Neural cell (in vitro differentiated cells): Measurements from ENCODE around the gene LMO4. TPM values are rescaled to one million over a fixed set of nuclear protein-coding genes. Genes with fewer than 3 reads are reported as not detected.
A peak's percentile ranks its signal among the peaks of the same experiment; 100 is the strongest.

ENCODE experiments used
- H2AFZ ChIP-seq: fragments of 200-600, 300-800 bp; sonication (generic), shearing (Covaris generic); 2 replicates; pipeline ENCODE4 v1.6.0; 2014; ENCODE audit warnings: low read depth, mild to moderate bottlenecking, antibody characterized with exemption, low read length, moderate library complexity
- H3F3A ChIP-seq: fragments of 200-600 bp; shearing (Covaris generic); 2 replicates; pipeline ENCODE4 v1.6.1; 2016; ENCODE audit warnings: mild to moderate bottlenecking, moderate library complexity, mixed read lengths, antibody characterized with exemption, low read length; ENCODE audit not compliant: insufficient read depth, poor library complexity, severe bottlenecking
- H3K27ac ChIP-seq: fragments of 200-600, 300-800 bp; sonication (generic), shearing (Covaris generic); 2 replicates; pipeline ENCODE4 v1.5.1; 2014; ENCODE audit warnings: mild to moderate bottlenecking, low read length, moderate library complexity
- H3K27me3 ChIP-seq: fragments of 300-800, 200-600 bp; sonication (generic), shearing (Covaris generic); 2 replicates; pipeline ENCODE4 v1.6.0; 2014; ENCODE audit warnings: mild to moderate bottlenecking, low read depth, low read length, moderate library complexity; ENCODE audit not compliant: insufficient read depth
- H3K36me3 ChIP-seq: fragments of 300-800, 200-600 bp; sonication (generic), shearing (Covaris generic); 2 replicates; pipeline ENCODE4 v1.5.1; 2014; ENCODE audit warnings: mild to moderate bottlenecking, antibody characterized with exemption, low read length, moderate library complexity; ENCODE audit not compliant: insufficient read depth
- H3K4me2 ChIP-seq: fragments of 300-800, 200-600 bp; sonication (generic), shearing (Covaris generic); 2 replicates; pipeline ENCODE4 v1.6.0; 2014; ENCODE audit warnings: mild to moderate bottlenecking, low read length
- H3K4me3 ChIP-seq: fragments of 300-800, 200-600 bp; sonication (generic), shearing (Covaris generic); 2 replicates; pipeline ENCODE4 v1.5.1; 2014; ENCODE audit warnings: mild to moderate bottlenecking, low read length, moderate library complexity
- H3K79me2 ChIP-seq: fragments of 200-600 bp; shearing (Covaris generic); replicated peaks from 2 replicates; pipeline ENCODE4 v1.6.0; 2014; ENCODE audit warnings: mild to moderate bottlenecking, low read length, moderate library complexity; ENCODE audit not compliant: insufficient read depth
- H3K9ac ChIP-seq: fragments of 300-800, 200-600 bp; sonication (generic), shearing (Covaris generic); 2 replicates; pipeline ENCODE4 v1.6.1; 2016; ENCODE audit warnings: mild to moderate bottlenecking, low read length, mixed read lengths
- H3K9me2 ChIP-seq: fragments of 200-600 bp; shearing (Covaris generic); 2 replicates; pipeline ENCODE4 v1.6.1; 2016; ENCODE audit warnings: mild to moderate bottlenecking, low read length, mixed read lengths; ENCODE audit not compliant: insufficient read depth
- H3K9me3 ChIP-seq: fragments of 200-600, 300-800 bp; sonication (generic), shearing (Covaris generic); 2 replicates; pipeline ENCODE4 v1.6.1; 2016; ENCODE audit warnings: mild to moderate bottlenecking, mixed run types, low read length, moderate library complexity, mixed read lengths
- H4K20me1 ChIP-seq: fragments of 200-600 bp; shearing (Covaris generic); 2 replicates; pipeline ENCODE4 v1.6.1; 2016; ENCODE audit warnings: mild to moderate bottlenecking, mixed run types; ENCODE audit not compliant: insufficient read depth
- EP300 ChIP-seq: fragments of 450-650 bp; conservative IDR thresholded peaks from 2 replicates; pipeline ENCODE4 v1.6.1; 2014; ENCODE audit warnings: antibody characterized with exemption, mild to moderate bottlenecking, moderate library complexity; ENCODE audit not compliant: poor library complexity, severe bottlenecking
- EZH2 ChIP-seq: fragments of 200-600, 300-800 bp; shearing (Covaris generic), sonication (generic); IDR thresholded peaks from 2 replicates; pipeline ENCODE4 v1.6.1; 2014; ENCODE audit warnings: antibody characterized with exemption, low read length, borderline replicate concordance, mild to moderate bottlenecking; ENCODE audit not compliant: insufficient read depth, poor library complexity, severe bottlenecking
- MXI1 ChIP-seq: fragments of 450-650 bp; conservative IDR thresholded peaks from 2 replicates; pipeline ENCODE4 v1.6.1; 2014; ENCODE audit warnings: antibody characterized with exemption, mild to moderate bottlenecking; ENCODE audit not compliant: poor library complexity, severe bottlenecking
- POLR2AphosphoS5 ChIP-seq: IDR thresholded peaks from 2 replicates; pipeline ENCODE4 v1.6.1; 2012
- RAD21 ChIP-seq: fragments of 450-650 bp; conservative IDR thresholded peaks from 2 replicates; pipeline ENCODE4 v1.6.1; 2014; ENCODE audit warnings: antibody characterized with exemption, mild to moderate bottlenecking, moderate library complexity
- SMC3 ChIP-seq: fragments of 450-650 bp; conservative IDR thresholded peaks from 2 replicates; pipeline ENCODE4 v1.6.1; 2014; ENCODE audit warnings: antibody characterized with exemption, mild to moderate bottlenecking, moderate library complexity; ENCODE audit not compliant: poor library complexity
- TAF1 ChIP-seq: IDR thresholded peaks from 2 replicates; pipeline ENCODE4 v1.6.1; 2012; ENCODE audit warnings: low read depth
- polyA plus RNA-seq: library from polyadenylated mRNA; depleted of rRNA; stranded (reverse); fragments of >200 nt; gene quantifications from 2 replicates; pipeline ENCODE4 v1.2.3, GENCODE V29; 2014
- TF ChIP-seq, protein P1 (sequence below): IDR thresholded peaks from 2 replicates; pipeline ENCODE4 v1.6.1; 2012; ENCODE audit warnings: borderline replicate concordance
- TF ChIP-seq, protein P2 (sequence below): fragments of 450-650 bp; IDR thresholded peaks from 2 replicates; pipeline ENCODE4 v1.5.1; 2014; ENCODE audit warnings: antibody characterized with exemption, mild to moderate bottlenecking, moderate library complexity; ENCODE audit not compliant: poor library complexity, severe bottlenecking

Gene LMO4
- polyA plus RNA-seq, 1 donor from 2014 or later, result 147 TPM

DNA sequence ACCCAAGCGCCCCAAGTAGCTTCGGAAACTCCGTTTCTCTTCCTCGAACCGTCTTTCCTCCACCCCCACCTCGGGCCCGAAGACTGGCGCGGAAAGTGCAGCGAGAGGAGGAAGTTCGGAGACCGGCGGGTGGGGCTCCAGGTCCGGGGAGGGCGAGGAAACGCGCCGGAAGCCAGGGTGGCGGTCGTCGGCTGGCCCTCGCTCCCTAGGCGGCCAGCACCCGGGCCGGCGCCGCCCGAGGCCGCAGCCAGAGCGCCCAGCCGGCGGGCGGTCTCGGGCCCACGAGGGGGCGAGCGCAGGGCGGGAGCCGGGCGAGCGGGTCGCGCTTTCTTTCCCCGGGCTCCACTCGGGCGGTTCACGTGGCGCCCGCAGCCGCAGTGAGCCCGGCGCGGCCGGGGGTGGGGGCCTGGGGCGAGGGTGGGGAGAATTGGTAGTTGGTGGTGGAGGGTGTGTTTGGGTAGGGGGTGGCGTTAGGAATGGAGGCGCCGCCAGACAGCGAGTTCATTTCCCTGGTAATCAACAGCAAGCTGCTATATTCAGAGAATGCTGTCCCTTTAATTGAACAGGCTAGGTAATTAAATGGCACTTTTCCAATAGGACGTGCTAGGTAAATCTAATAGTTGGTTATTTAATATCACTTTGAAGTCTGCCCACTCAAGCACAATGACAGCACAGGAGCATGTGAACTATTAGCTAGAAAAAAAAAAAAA is 6.7 kb downstream of the LMO4 start:
- Histone ChIP-seq H3K79me2 (peaks cover 84% of the 10 kb centered on the region), H3K4me2 (peak overlapping the region; percentile 83), H3F3A (no peaks in the 10 kb centered on the region), H3K27me3 (peaks cover 14% of the 10 kb centered on the region), H3K9me2 (no peaks in the 10 kb centered on the region), H3K9ac (peak overlapping the region; percentile 54), H3K9me3 (no peaks in the 10 kb centered on the region), H3K27ac (no peak overlapping the region), H3K4me3 (peak overlapping the region; percentile 78), H2AFZ (no peak overlapping the region), H4K20me1 (no peaks in the 10 kb centered on the region), H3K36me3 (peaks cover 13% of the 10 kb centered on the region)
- no peak for TF ChIP-seq EZH2
- TF ChIP-seq TAF1, result no peak
- peak; percentile 26 for TF ChIP-seq MXI1
- TF ChIP-seq, protein P1, sequence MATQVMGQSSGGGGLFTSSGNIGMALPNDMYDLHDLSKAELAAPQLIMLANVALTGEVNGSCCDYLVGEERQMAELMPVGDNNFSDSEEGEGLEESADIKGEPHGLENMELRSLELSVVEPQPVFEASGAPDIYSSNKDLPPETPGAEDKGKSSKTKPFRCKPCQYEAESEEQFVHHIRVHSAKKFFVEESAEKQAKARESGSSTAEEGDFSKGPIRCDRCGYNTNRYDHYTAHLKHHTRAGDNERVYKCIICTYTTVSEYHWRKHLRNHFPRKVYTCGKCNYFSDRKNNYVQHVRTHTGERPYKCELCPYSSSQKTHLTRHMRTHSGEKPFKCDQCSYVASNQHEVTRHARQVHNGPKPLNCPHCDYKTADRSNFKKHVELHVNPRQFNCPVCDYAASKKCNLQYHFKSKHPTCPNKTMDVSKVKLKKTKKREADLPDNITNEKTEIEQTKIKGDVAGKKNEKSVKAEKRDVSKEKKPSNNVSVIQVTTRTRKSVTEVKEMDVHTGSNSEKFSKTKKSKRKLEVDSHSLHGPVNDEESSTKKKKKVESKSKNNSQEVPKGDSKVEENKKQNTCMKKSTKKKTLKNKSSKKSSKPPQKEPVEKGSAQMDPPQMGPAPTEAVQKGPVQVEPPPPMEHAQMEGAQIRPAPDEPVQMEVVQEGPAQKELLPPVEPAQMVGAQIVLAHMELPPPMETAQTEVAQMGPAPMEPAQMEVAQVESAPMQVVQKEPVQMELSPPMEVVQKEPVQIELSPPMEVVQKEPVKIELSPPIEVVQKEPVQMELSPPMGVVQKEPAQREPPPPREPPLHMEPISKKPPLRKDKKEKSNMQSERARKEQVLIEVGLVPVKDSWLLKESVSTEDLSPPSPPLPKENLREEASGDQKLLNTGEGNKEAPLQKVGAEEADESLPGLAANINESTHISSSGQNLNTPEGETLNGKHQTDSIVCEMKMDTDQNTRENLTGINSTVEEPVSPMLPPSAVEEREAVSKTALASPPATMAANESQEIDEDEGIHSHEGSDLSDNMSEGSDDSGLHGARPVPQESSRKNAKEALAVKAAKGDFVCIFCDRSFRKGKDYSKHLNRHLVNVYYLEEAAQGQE, result no peak
- peak; percentile 37 for TF ChIP-seq SMC3
- TF ChIP-seq POLR2AphosphoS5, result no peak
- no peak for TF ChIP-seq EP300
- TF ChIP-seq RAD21, result peak; percentile 41
- TF ChIP-seq, protein P2, sequence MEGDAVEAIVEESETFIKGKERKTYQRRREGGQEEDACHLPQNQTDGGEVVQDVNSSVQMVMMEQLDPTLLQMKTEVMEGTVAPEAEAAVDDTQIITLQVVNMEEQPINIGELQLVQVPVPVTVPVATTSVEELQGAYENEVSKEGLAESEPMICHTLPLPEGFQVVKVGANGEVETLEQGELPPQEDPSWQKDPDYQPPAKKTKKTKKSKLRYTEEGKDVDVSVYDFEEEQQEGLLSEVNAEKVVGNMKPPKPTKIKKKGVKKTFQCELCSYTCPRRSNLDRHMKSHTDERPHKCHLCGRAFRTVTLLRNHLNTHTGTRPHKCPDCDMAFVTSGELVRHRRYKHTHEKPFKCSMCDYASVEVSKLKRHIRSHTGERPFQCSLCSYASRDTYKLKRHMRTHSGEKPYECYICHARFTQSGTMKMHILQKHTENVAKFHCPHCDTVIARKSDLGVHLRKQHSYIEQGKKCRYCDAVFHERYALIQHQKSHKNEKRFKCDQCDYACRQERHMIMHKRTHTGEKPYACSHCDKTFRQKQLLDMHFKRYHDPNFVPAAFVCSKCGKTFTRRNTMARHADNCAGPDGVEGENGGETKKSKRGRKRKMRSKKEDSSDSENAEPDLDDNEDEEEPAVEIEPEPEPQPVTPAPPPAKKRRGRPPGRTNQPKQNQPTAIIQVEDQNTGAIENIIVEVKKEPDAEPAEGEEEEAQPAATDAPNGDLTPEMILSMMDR, result peak; percentile 46

DNA sequence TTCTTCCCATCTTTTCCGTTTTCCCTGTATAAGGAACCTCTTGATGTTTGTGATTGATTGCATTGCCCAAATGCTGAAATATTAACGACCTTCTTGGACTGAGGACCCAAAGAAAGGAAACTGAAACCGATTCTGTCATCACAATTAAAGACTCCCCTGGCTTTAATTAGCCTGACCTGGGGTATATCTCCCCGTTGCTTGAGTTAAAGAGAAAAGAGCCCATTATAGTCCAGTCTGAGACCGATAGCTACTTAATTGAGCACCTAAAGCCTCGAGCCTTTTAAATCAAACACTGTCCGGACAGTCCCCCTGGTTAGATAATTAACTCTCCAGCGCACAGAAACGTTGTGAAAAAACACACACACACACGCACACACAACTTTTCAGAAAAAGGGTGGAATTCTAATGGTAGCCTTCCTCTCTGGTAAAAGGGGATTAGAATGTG is 8.0 kb downstream of the LMO4 start:
- H3K9me2 ChIP-seq, result no peaks in the 10 kb centered on the region
- peaks cover 16% of the 10 kb centered on the region for H3K36me3 ChIP-seq
- no peaks in the 10 kb centered on the region for H3F3A ChIP-seq
- no peaks in the 10 kb centered on the region for H3K9me3 ChIP-seq
- peaks cover 14% of the 10 kb centered on the region for H3K27me3 ChIP-seq
- H3K4me3 ChIP-seq, result peak overlapping the region; percentile 78
- H3K79me2 ChIP-seq, result peaks cover 78% of the 10 kb centered on the region
- peak overlapping the region; percentile 54 for H3K9ac ChIP-seq
- TF ChIP-seq EZH2 (no peak), POLR2AphosphoS5 (no peak), TAF1 (no peak), SMC3 (no peak), MXI1 (no peak)
- no peaks in the 10 kb centered on the region for H4K20me1 ChIP-seq
- no peak overlapping the region for H2AFZ ChIP-seq
- H3K27ac ChIP-seq, result no peak overlapping the region
- H3K4me2 ChIP-seq, result peak overlapping the region; percentile 83
